ENCODE data around the gene DSCAM. TPM values are rescaled to one million over a fixed set of nuclear protein-coding genes. Genes with fewer than 3 reads are reported as not detected.

DSCAM gene
- total RNA-seq, 1 experiment from 2014 or later, result not detected

DNA sequence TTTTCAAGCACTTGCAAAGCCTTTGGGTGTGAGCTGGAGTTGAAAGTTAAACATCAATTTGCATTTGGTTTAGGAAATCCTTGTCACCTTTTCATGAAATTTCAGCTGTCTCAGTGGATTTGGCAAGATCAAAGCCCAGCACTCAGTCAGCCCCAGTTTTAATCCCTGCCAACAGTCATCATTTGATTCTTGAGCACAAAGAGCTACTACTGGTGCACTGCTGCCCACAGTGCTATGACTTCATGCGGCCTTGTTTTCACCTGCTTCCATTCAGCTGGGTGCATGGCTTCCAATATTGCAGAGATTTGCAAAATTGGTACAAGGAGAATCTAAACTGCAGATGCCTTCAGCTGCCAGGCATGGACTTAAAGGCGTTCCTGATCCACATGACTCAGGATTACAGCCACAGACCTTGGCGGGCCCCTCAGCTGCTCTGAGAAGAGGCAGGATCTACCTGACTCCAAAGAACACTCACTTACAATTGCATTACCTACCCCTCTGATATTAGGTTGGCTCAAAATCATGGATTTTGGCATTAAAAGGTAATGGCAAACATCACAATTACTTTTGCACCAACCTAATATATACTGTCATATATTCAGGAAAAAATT is 259.1 kb downstream of the DSCAM start (continued):
- no peak for TF ChIP-seq CBX3 (IDR thresholded peaks at IDR 0.05; ENCODE audit: low read depth)
- TF ChIP-seq EZH2phosphoT487 (IDR thresholded peaks at IDR 0.05; ENCODE audit: borderline replicate concordance), result no peak
- TF ChIP-seq TCF7L2 (IDR thresholded peaks at IDR 0.05; ENCODE audit: borderline replicate concordance, extremely low read depth, insufficient read depth, insufficient read length), result no peak
- no peak for TF ChIP-seq YY1 (IDR thresholded peaks at IDR 0.05; ENCODE audit: extremely low read depth, insufficient replicate concordance, low read depth, low read length)
- TF ChIP-seq EZH2 (IDR thresholded peaks at IDR 0.05), result no peak
- TF ChIP-seq RAD21 (IDR thresholded peaks at IDR 0.05; ENCODE audit: low read depth), result no peak

GRCh38 chr21:40586575-40586974 is 260.4 kb downstream of the DSCAM start:
- no peaks in the 10 kb centered on the region for H3K36me3 ChIP-seq (ENCODE audit: control insufficient read depth in 1 of 2, insufficient read depth in 2 of 2, low read length in 2 of 2)
- H3K4me1 ChIP-seq (ENCODE audit: control insufficient read depth in 1 of 2, insufficient read depth in 2 of 2, low read length in 2 of 2), result no peaks in the 10 kb centered on the region
- H2AFZ ChIP-seq (ENCODE audit: low read depth, low read length, poor library complexity, severe bottlenecking), result no peak overlapping the region
- ATAC-seq, result no peak
- no peaks in the 10 kb centered on the region for H3K27me3 ChIP-seq (ENCODE audit: insufficient read depth, low read length)
- no peak overlapping the region for H3K4me2 ChIP-seq (ENCODE audit: low read length)
- H3K9me3 ChIP-seq (ENCODE audit: control insufficient read depth in 1 of 2, insufficient read depth in 1 of 2, low read depth in 1 of 2, low read length in 2 of 2), result peaks cover 18 to 43% of the 10 kb centered on the region in 2 experiments; a peak in 2 of 4 replicates
- RAD21 ChIA-PET (ENCODE audit: low non-redundant PET in 1 of 2, low total read pairs in 2 of 2, uncharacterized antibody in 2 of 2, unreplicated experiment in 2 of 2), result no interaction called here
- no peaks in the 10 kb centered on the region for H4K20me1 ChIP-seq (ENCODE audit: insufficient read depth)
- BruUV-seq (replicated peaks), result no TSS peak
- H3K27ac ChIP-seq (ENCODE audit: low read depth, low read length), result no peak overlapping the region
- no peaks in the 10 kb centered on the region for H3K79me2 ChIP-seq (ENCODE audit: insufficient read depth, low read length)
- H3K9ac ChIP-seq (ENCODE audit: low read length), result no peak overlapping the region
- CTCF ChIA-PET, result no interaction called here
- no peaks in the 10 kb centered on the region for H3K9me2 ChIP-seq (ENCODE audit: insufficient read depth)
- intact Hi-C loops (cut with micrococcal nuclease), result no loop called here
- POLR2A ChIA-PET, result no interaction called here
- H3K4me3 ChIP-seq (replicated peaks in 1 of 2; ENCODE audit: low read depth in 1 of 2, low read length in 2 of 2), result no peak overlapping the region
- DNase-seq (ENCODE audit: low read depth, low spot score), result no peak
- TF ChIP-seq EGR1 (IDR thresholded peaks at IDR 0.05; ENCODE audit: low read depth) (no peak), SIN3A (IDR thresholded peaks at IDR 0.05; ENCODE audit: low read depth) (no peak), EZH2 (IDR thresholded peaks at IDR 0.05) (no peak), ZFX (IDR thresholded peaks at IDR 0.05) (no peak), POLR2AphosphoS5 (IDR thresholded peaks at IDR 0.05; ENCODE audit: low read depth, low read length) (no peak), RAD21 (IDR thresholded peaks at IDR 0.05; ENCODE audit: low read depth) (no peak), TCF7L2 (IDR thresholded peaks at IDR 0.05; ENCODE audit: borderline replicate concordance, extremely low read depth, insufficient read depth, insufficient read length) (no peak), REST (IDR thresholded peaks at IDR 0.05; ENCODE audit: low read depth) (no peak), CEBPB (IDR thresholded peaks at IDR 0.05; ENCODE audit: low read depth) (no peak), SRF (IDR thresholded peaks at IDR 0.05; ENCODE audit: low read depth) (no peak), YY1 (IDR thresholded peaks at IDR 0.05; ENCODE audit: extremely low read depth, insufficient replicate concordance, low read depth, low read length) (no peak), ZBTB33 (IDR thresholded peaks at IDR 0.05; ENCODE audit: extremely low read depth, insufficient replicate concordance, low read length) (no peak), FOSL1 (IDR thresholded peaks at IDR 0.05; ENCODE audit: low read depth) (no peak), JUND (IDR thresholded peaks at IDR 0.05) (no peak)
- TF ChIP-seq, protein P1, sequence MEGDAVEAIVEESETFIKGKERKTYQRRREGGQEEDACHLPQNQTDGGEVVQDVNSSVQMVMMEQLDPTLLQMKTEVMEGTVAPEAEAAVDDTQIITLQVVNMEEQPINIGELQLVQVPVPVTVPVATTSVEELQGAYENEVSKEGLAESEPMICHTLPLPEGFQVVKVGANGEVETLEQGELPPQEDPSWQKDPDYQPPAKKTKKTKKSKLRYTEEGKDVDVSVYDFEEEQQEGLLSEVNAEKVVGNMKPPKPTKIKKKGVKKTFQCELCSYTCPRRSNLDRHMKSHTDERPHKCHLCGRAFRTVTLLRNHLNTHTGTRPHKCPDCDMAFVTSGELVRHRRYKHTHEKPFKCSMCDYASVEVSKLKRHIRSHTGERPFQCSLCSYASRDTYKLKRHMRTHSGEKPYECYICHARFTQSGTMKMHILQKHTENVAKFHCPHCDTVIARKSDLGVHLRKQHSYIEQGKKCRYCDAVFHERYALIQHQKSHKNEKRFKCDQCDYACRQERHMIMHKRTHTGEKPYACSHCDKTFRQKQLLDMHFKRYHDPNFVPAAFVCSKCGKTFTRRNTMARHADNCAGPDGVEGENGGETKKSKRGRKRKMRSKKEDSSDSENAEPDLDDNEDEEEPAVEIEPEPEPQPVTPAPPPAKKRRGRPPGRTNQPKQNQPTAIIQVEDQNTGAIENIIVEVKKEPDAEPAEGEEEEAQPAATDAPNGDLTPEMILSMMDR (IDR thresholded peaks at IDR 0.05 in 2 of 3, conservative IDR thresholded peaks at IDR 0.05 in 1 of 3; ENCODE audit: borderline replicate concordance in 1 of 3, insufficient read depth in 1 of 3, low read depth in 2 of 3, low read length in 2 of 3), result no peak
- TF ChIP-seq, protein P2, sequence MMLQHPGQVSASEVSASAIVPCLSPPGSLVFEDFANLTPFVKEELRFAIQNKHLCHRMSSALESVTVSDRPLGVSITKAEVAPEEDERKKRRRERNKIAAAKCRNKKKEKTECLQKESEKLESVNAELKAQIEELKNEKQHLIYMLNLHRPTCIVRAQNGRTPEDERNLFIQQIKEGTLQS (IDR thresholded peaks at IDR 0.05), result no peak

All from HCT116 (cell line).